Loucy (cell line): ENCODE data around the gene UBE2G2.

Source experiments
- H2AFZ ChIP-seq: fragments of 200-600 bp; sonication (generic); 2 replicates; pipeline ENCODE4 v1.6.0; 2016; ENCODE audit warnings: antibody characterized with exemption, mild to moderate bottlenecking, low read length, moderate library complexity
- H3F3A ChIP-seq: fragments of 200-600 bp; 2 replicates; pipeline ENCODE4 v1.6.0; 2016; ENCODE audit warnings: antibody characterized with exemption, low read depth, mild to moderate bottlenecking
- H3K27me3 ChIP-seq: fragments of 200-600 bp; sonication (generic); 2 replicates; pipeline ENCODE4 v1.6.1; 2014; ENCODE audit warnings: low read length, mild to moderate bottlenecking; ENCODE audit not compliant: insufficient read depth, poor library complexity, severe bottlenecking
- H3K36me3 ChIP-seq: fragments of 200-600 bp; sonication (generic); 2 replicates; pipeline ENCODE4 v1.6.1; 2016; ENCODE audit warnings: low read length; ENCODE audit not compliant: insufficient read depth
- H3K4me1 ChIP-seq: fragments of 200-600 bp; sonication (generic); 2 replicates; pipeline ENCODE4 v1.5.1; 2014; ENCODE audit warnings: low read length, mild to moderate bottlenecking; ENCODE audit not compliant: insufficient read depth, poor library complexity, severe bottlenecking
- H3K4me2 ChIP-seq: fragments of 200-600 bp; sonication (generic); 2 replicates; pipeline ENCODE4 v1.6.0; 2014; ENCODE audit warnings: antibody characterized with exemption, low read length, low read depth, mild to moderate bottlenecking; ENCODE audit not compliant: poor library complexity, severe bottlenecking
- H3K4me3 ChIP-seq: fragments of 200-600 bp; sonication (generic); 2 replicates; pipeline ENCODE4 v1.5.1; 2014; ENCODE audit warnings: low read length, mild to moderate bottlenecking, mixed read lengths; ENCODE audit not compliant: poor library complexity, severe bottlenecking
- H3K79me2 ChIP-seq: fragments of 200-600 bp; sonication (generic); 2 replicates; pipeline ENCODE4 v1.6.1; 2014; ENCODE audit warnings: low read length; ENCODE audit not compliant: insufficient read depth
- H3K9ac ChIP-seq: fragments of 200-600 bp; sonication (generic); 2 replicates; pipeline ENCODE4 v1.6.0; 2014; ENCODE audit warnings: mild to moderate bottlenecking, low read depth, low read length, moderate library complexity; ENCODE audit not compliant: poor library complexity, severe bottlenecking
- H3K9me2 ChIP-seq: fragments of 200-600 bp; sonication (generic); replicated peaks from 2 replicates; pipeline ENCODE4 v1.6.1; 2016; ENCODE audit warnings: low read depth, low read length, mixed read lengths
- H3K9me3 ChIP-seq: fragments of 200-600 bp; sonication (generic); 2 replicates; pipeline ENCODE4 v1.6.1; 2014; ENCODE audit warnings: mild to moderate bottlenecking, antibody characterized with exemption, low read length, low read depth; ENCODE audit not compliant: insufficient read depth
- H4K20me1 ChIP-seq: fragments of 200-600 bp; sonication (generic); 2 replicates; pipeline ENCODE4 v1.6.0; 2014; ENCODE audit warnings: antibody characterized with exemption, low read length, mild to moderate bottlenecking; ENCODE audit not compliant: insufficient read depth, poor library complexity, severe bottlenecking
- EZH2phosphoT487 ChIP-seq: fragments of 200-600 bp; IDR thresholded peaks from 2 replicates; pipeline ENCODE4 v1.6.1; 2018; ENCODE audit warnings: antibody characterized with exemption, mild to moderate bottlenecking, moderate library complexity, borderline replicate concordance
- TF ChIP-seq, protein P1 (sequence below): fragments of 200-600 bp; sonication (generic); conservative IDR thresholded peaks from 2 replicates; pipeline ENCODE4 v1.5.1; 2014; ENCODE audit warnings: mild to moderate bottlenecking, antibody characterized with exemption, low read length

Gene UBE2G2

DNA sequence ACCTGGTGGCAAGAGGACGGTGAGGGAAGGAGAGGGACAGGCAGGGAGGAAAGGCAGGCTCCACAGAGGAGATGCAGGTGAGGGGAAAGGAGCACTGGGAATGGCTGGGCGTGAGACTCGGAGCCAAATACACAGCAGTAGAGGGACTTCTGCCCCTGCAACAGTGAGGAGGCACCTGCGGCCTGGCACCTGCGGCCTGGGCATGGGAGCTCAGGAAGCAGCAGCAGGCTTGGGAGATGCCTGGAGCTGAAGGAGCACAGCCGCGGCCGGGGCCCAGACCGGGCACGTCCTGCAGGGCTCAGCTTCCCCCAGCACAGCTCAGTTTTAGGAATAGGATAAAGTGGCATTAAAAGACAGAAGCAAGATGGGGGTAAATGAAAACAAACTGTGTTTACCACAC, 69.4 kb downstream of the UBE2G2 start:
- TF ChIP-seq, protein P1, sequence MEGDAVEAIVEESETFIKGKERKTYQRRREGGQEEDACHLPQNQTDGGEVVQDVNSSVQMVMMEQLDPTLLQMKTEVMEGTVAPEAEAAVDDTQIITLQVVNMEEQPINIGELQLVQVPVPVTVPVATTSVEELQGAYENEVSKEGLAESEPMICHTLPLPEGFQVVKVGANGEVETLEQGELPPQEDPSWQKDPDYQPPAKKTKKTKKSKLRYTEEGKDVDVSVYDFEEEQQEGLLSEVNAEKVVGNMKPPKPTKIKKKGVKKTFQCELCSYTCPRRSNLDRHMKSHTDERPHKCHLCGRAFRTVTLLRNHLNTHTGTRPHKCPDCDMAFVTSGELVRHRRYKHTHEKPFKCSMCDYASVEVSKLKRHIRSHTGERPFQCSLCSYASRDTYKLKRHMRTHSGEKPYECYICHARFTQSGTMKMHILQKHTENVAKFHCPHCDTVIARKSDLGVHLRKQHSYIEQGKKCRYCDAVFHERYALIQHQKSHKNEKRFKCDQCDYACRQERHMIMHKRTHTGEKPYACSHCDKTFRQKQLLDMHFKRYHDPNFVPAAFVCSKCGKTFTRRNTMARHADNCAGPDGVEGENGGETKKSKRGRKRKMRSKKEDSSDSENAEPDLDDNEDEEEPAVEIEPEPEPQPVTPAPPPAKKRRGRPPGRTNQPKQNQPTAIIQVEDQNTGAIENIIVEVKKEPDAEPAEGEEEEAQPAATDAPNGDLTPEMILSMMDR: no peak
- TF ChIP-seq EZH2phosphoT487: no peak
- Histone ChIP-seq H3K9me3 (peaks cover 11% of the 10 kb centered on the region; the same call in 1 of the 2 replicates), H3K27me3 (no peaks in the 10 kb centered on the region), H3K4me3 (no peak overlapping the region), H3K4me1 (no peaks in the 10 kb centered on the region), H3K4me2 (no peak overlapping the region), H2AFZ (no peak overlapping the region), H4K20me1 (no peaks in the 10 kb centered on the region), H3K9me2 (no peaks in the 10 kb centered on the region), H3F3A (no peaks in the 10 kb centered on the region), H3K79me2 (no peaks in the 10 kb centered on the region), H3K9ac (no peak overlapping the region), H3K36me3 (no peaks in the 10 kb centered on the region)

GRCh38 chr21:44730951-44731579, 70.6 kb downstream of the UBE2G2 start:
- Histone ChIP-seq H3K27me3 (no peaks in the 10 kb centered on the region), H3K9ac (no peak overlapping the region), H3K79me2 (no peaks in the 10 kb centered on the region), H3K36me3 (no peaks in the 10 kb centered on the region), H3F3A (no peaks in the 10 kb centered on the region), H3K4me3 (no peak overlapping the region), H3K4me2 (no peak overlapping the region), H4K20me1 (no peaks in the 10 kb centered on the region), H3K4me1 (no peaks in the 10 kb centered on the region), H3K9me2 (no peaks in the 10 kb centered on the region), H3K9me3 (peaks cover 1% of the 10 kb centered on the region; the same call in 1 of the 2 replicates), H2AFZ (no peak overlapping the region)
- TF ChIP-seq EZH2phosphoT487: no peak
- TF ChIP-seq, protein P1: no peak

GRCh38 chr21:44730028-44730395, 71.6 kb downstream of the UBE2G2 start:
- Histone ChIP-seq H3F3A (no peaks in the 10 kb centered on the region), H3K36me3 (no peaks in the 10 kb centered on the region), H3K79me2 (no peaks in the 10 kb centered on the region), H2AFZ (no peak overlapping the region), H3K27me3 (no peaks in the 10 kb centered on the region), H4K20me1 (no peaks in the 10 kb centered on the region), H3K4me1 (no peaks in the 10 kb centered on the region), H3K9me2 (no peaks in the 10 kb centered on the region), H3K4me3 (no peak overlapping the region), H3K4me2 (no peak overlapping the region), H3K9ac (no peak overlapping the region), H3K9me3 (no peaks in the 10 kb centered on the region)
- TF ChIP-seq, protein P1: no peak
- TF ChIP-seq EZH2phosphoT487: no peak
